GM18520 (cell line): Measurements from ENCODE around the gene CCDC30.
"Not testable (repeated sequence)": the region's sequence is repeated elsewhere in the genome, so short reads cannot be mapped to it uniquely, and the experiment has no call there.

Experiments
- ATAC-seq: cut with Tn5 transposase; IDR thresholded peaks from one replicate; pipeline ENCODE4 v1.9.1; 2021; ENCODE audit not compliant: unreplicated experiment

Gene CCDC30

DNA sequence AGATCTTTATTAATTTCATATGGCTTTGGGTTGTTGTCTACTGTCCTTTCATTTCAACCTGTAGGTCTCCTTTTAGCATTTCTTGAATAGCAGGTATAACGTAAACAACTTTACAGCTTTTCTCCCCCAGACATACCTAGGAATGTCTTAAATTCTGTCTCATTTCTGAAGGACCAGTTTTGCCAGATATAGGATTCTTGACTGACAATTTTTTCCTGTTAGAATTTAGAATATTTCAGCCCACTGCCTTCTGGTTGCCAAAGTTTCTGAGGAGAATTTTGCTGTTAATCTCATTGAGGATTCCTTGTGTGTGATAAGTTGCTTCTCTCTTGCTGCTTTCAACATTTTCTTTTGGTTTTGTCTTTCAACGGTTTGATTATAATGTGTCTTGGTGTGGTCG lies 60.1 kb downstream of the CCDC30 start:
- no peak for ATAC-seq

GRCh38 chr1:42524330-42524729 lies 61.2 kb downstream of the CCDC30 start:
- ATAC-seq = no peak

DNA sequence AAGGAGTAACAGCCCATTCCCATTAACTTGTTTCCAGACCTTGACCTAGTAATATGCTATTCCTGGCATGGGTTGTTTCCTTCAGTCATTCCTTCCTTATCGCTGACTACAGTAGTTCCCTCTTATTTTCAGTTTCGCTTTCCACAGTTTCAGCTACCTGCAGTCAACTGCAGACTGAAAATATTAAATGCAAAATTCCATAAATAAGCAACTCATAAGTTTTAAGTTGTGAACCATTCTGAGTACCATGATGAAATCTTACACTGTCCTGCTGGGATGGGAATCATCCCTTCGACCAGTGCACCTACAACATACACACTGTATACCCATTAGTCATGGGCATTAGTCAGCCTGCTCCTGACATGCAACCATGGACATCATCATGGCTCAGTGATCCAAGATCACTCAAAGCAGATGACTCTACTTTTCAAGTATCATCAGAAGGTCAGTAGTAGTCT lies 66.7 kb downstream of the CCDC30 start:
- ATAC-seq = no peak

DNA sequence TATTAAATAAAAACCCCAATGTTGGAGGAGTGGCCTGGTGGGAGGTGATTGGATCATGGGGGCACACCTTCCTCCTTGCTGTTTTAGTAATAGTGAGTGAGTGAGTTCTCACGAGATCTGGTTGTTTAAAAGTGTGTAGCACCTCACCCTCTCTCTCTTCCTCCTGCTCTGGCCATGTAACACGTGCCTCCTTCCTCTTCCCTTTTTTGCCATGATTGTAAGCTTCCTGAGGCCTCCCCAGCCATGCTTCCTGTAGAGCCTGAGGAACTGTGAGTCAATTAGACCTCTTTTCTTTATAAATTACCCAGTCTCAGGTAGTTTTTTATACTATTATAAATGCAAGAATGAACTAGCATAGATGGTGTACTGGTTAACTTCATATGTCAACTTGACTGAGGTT lies 68.0 kb downstream of the CCDC30 start:
- ATAC-seq = no peak

DNA sequence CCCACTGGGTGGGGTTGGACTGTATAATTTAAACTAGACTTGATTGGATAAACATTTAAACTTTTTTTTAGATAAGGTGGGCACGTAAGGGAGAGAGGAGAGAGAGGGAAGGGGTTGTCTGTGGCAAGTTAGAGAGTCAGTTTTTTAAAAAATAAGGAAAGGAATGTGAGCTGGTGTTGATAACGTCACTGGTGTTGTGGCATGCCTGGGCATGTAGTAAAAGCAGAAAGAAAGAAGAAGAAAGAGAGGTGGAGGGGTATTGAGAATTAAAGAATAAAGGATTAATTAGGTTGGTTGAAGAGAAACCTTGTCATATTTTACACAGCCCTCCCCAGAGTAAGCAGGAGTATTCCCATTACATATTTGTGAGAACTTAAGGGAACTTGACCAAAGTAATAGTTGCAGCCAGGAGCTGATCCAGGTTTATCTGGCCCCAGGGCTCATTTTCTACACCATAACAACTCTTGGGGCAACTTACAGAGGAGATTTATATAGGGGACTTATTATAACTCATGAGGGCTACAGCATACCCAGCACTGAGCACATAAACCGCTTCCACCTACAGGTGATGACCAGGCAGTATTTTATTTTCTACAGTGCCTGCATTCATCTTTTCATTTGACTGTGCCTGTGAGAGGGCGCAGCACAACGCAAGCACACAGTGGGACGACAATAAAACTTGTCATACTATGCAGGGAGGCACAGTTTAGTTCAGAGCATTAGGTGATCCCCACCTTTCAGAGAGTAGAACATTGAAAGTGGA lies 70.2 kb downstream of the CCDC30 start:
- no peak for ATAC-seq

DNA sequence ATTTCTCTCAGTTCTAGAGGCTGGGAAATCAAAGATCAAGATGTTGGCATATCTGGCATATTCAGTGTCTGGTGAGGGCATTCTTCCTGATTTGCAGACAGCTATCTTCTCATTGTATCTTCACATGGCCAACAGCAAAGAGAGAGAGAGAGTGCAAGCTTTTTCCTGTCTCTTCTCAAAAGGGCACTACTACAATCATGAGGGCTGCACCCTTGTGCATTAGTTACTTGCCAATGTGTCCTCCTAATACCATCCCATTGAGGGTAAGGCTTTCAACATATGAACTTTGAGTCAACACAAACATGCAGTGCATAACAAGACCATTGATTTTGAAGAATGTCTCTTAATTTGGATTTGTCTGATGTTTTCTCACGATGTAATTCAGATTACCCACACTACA lies 78.0 kb downstream of the CCDC30 start:
- ATAC-seq = no peak

DNA sequence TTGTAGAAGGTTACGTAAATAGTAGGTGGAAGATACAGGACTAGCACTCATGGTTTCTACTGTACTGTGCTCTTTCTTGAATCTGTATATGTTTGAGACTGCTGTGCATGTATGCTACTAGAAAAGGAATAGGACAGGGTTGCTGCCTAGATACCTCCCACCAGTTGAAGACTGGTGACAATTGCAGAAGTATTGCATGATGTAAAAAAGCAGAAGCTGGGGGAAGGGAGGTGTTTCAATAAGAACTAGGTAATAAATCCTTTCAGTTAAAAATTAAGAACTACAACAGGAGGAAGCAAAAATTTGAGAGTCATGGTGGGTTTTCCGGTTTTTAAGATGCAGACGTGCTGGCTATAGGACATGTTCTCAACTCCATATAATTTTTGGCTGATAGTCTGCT lies 88.1 kb downstream of the CCDC30 start:
- no peak for ATAC-seq

- no peak for ATAC-seq
Measured at GRCh38 chr1:42551590-42551989, 88.5 kb downstream of the CCDC30 start.

DNA sequence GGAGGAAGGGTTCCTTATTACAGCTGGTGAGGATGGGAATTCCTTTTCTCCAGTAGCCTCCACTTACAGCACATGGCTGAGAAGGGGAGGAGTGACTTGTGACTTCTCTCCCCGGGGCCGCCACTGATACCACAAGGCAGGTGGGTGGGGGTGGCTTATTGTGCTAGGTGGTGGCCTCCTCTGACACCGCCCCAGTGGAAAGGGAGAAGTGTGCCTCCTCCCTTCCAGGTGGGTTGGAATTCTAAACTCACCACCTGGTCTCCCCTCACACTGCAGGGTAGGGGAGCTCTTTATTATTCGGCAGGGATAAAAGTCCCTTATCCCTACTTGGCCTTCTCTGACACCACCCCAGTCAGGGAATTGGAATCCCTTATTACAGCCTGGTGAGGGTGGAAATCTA lies 89.5 kb downstream of the CCDC30 start:
- ATAC-seq = no peak

DNA sequence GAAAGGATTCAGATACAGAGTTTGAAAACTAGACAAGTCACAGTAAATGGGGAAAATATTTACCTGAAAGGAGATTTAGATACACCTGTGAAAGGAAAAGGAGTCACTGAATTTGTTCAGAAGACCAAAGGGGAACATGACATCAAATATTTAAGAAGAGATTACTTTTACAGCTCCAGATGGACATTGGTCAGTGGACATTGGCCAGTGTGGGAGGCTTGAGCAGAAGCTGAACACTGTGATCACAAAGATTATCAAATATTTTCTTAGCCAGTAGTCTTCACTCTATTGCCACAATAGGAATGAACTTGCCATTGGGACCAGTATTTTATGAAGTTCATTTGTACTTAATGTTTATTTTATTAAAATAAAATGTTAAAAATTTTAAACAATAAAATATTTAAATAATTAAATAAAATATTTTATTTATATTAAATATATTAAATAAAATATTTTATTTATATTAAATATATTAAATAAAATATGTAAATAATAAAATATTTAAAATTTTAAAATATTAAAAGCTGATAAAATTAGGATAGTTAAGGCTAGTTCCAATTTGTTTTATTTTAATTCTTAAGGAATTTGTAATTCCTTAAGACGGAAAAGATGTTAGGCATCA lies 94.3 kb downstream of the CCDC30 start:
- no peak for ATAC-seq

DNA sequence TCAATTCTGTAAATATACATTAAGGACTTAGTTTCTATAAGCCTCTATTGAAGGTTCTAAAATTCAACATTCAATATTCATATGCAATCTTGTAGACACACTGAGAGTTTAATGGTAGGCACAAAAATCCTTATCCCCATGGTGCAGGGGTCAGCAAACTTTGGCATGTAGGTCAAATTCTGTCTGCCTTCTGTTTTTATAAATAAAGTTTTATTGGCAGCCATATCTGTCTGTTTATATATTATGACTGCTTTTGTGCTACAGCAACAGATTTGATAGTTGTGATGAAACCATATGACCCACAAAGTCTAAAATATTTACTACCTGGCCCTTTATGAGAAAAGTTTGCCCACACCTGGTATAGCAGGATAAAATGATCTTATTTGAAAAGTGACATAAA lies 104.0 kb downstream of the CCDC30 start:
- ATAC-seq = no peak

- ATAC-seq = no peak
Measured at GRCh38 chr1:42576935-42577334, 113.8 kb downstream of the CCDC30 start.

DNA sequence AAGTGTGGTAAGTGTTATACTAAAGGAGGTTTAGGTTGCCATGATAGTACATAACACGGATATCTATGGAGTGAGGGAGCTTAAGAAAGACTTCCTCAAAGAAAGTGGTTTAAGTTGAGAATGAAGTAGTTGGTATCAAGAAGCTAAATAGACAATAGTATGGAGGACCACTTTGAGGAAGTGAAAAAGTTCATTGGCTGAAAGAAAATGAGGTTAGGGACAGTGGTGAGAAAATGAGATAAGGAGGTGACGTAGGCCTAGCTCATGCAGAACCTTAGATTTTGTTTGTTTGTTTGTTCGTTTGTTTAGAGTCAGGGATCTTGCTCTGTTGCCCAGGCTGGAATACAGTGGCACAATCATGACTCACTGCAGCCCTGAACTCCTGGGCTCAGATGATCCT lies 122.9 kb downstream of the CCDC30 start:
- no peak for ATAC-seq

- ATAC-seq = no peak
Measured at GRCh38 chr1:42587753-42588152, 124.7 kb downstream of the CCDC30 start.

DNA sequence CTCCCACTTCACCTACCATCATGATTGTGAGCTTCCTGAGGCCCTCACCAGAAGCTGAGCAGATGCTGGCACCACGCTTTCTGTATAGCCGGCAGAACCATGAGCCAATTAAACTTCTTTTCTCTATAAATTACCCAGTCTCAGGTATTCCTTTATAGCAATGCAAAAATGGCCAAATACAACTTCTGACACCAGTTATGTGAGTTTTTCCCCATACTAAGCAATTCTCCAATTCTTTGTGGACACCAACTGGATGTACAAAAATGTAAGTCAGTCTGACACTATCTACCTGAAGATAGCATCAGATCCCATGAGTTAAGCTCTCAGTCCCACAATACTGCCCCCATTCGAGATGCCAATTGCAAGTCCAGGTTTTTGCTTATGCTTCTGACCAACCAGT lies 129.7 kb downstream of the CCDC30 start:
- no peak for ATAC-seq

DNA sequence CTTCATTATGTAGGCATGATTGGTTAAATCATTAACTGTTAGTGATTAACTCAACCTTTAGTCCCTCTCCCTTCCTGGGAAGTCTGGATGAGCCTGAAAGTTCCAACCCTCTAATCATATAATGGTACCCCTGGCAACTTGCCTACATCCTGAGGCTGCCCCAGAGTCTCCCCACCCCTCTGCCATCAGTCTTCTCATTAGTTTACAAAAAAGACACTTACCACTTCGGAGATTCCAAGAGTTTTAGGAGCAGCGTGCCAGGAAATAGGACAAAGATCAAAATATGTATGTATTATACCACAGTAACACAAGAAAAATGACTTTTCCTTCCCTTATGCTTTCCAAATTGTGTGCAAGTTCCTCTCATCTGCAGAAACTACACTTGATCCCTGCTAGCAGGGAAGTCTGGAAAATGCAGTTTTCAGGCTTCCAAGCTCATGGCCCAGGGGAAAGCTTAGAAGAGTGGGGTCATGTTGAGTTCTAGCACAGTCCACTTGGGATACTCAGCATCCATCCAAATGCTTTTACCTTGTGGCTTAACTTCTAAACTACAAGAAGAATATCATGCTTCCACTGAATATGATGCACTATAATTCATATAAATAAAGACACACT lies 130.5 kb downstream of the CCDC30 start:
- no peak for ATAC-seq

GRCh38 chr1:42601472-42601871 lies 138.4 kb downstream of the CCDC30 start:
- ATAC-seq = no peak

- no peak for ATAC-seq
Measured at GRCh38 chr1:42613803-42614131, 150.7 kb downstream of the CCDC30 start.

DNA sequence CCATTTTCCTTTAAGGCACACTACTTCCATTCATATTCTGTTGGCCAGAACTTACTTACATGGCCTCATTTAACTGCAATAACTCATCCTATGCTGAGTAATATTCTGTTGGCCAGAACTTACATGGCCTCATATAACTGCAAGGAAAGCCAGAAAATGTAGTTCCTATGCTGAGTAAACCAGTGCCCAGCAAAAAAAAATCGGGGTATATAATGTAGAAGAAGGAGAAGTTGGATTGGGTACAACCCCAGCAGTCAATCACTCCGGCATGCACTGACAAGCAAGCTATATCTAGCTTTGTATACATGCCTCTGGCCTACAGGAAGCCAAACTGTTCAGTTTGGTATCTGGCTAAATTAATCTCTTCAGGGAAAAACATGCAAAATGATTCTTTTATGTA lies 155.8 kb downstream of the CCDC30 start:
- ATAC-seq = no peak

DNA sequence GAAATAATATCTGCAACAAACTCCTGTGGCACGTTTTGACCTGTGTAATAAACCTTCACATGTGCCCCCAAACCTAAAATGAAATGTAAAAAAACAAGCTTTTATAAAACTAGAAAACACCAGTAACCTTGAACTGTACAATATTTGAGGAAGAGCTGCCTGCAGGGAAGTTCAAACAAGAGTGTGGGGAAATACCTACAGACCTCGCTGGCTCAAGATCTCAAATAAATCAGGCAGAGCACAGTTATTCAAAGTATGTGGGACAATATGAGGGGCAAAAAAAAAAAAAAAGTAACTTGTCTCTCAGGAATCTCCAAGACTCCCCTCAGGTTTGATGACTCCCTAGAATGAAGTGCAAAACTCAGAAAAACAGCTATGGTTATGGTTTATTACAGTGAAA lies 157.2 kb downstream of the CCDC30 start:
- no peak for ATAC-seq

DNA sequence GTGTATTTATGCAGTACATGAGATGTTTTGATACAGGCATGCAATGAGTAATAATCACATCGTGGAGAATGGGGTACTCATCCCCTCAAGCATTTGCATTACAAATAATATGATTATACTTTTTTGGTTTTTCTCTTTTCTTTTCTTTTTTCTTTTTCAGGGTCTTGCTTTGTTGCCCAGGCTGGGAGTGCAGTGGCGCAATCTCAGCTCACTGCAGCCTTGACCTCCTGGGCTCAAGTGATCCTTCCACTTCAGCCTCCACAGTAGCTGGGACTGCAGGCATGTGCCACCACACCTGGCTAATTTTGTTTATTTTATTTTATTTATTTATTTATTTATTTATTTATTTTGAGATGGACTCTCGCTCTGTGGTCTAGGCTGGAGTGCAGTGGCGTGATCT lies 158.1 kb downstream of the CCDC30 start:
- ATAC-seq = not testable (repeated sequence)

DNA sequence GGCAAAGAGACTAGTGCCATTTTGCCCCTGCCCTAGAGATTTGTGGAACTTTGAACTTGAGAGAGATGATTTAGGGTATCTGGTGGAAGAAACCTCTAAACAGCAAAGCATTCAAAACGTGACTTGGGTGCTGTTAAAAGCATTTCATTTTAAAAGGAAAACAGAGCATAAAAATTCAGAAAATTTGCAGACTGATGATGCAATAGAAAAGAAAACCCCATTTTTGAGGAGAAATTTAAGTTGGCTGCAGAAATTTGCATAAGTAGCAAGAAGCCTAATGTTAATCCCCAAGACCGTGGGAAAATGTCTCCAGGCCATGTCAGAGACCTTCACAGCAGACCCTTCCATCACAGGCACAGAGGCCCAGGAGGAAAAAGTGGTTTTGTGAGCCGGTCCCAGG lies 164.1 kb downstream of the CCDC30 start:
- ATAC-seq = not testable (repeated sequence)
